AG09309 (cell line): Measurements from ENCODE around the gene CCDC91.

ENCODE experiments used
- DNase-seq: peaks from one replicate; pipeline ENCODE4 v3.0.0-alpha.2; 2010; ENCODE audit warnings: low read depth
- H3K4me3 ChIP-seq: 2 replicates; pipeline ENCODE4 v1.5.1; 2011; ENCODE audit warnings: mild to moderate bottlenecking, low read depth, low read length, moderate library complexity; ENCODE audit not compliant: control insufficient read depth
- TF ChIP-seq, protein P1 (sequence below): IDR thresholded peaks from 2 replicates; pipeline ENCODE4 v1.5.1; 2011; ENCODE audit warnings: mild to moderate bottlenecking, low read depth, low read length, inconsistent platforms; ENCODE audit not compliant: insufficient read depth, control insufficient read depth; ENCODE audit errors: missing control alignments

The CCDC91 gene

DNA sequence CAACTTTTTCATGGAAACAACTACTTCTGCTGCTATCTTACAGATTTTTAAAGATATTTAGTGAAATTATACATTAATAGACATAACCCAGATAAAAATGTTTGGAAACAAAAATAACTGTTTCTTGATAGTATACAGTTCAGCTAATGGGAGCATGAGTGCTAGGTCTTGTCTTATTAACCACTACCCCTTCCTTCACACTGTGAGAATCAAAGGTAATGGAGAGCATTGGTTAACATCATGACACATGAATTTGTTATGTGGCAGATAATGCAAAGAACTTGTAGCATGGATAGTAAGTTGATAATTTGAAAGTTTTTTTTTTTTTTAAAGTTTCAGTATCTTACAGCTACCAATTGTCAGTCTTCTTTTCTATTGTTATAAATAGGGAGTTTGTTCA lies 44.2 kb downstream of the CCDC91 start:
- DNase-seq: no peak
- TF ChIP-seq, protein P1, sequence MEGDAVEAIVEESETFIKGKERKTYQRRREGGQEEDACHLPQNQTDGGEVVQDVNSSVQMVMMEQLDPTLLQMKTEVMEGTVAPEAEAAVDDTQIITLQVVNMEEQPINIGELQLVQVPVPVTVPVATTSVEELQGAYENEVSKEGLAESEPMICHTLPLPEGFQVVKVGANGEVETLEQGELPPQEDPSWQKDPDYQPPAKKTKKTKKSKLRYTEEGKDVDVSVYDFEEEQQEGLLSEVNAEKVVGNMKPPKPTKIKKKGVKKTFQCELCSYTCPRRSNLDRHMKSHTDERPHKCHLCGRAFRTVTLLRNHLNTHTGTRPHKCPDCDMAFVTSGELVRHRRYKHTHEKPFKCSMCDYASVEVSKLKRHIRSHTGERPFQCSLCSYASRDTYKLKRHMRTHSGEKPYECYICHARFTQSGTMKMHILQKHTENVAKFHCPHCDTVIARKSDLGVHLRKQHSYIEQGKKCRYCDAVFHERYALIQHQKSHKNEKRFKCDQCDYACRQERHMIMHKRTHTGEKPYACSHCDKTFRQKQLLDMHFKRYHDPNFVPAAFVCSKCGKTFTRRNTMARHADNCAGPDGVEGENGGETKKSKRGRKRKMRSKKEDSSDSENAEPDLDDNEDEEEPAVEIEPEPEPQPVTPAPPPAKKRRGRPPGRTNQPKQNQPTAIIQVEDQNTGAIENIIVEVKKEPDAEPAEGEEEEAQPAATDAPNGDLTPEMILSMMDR: no peak

DNA sequence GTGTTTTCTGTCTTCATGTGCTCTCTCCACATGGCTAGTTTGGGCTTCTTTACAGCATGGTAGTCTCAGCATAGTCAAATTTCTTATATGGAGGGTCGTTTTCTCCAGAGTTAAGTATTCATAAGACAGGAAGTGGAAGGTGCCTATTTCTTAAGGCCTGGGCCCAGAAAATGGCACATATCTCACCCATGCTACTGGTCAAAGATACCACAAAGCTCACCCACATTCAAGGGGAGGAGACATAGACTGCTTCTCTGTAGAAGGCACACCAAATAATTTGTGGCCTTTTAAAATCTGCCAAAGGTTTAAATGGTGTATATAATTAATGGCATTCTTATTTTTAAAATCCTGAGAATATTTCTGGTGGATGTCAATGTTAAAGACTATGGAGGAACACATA lies 44.8 kb downstream of the CCDC91 start:
- no peak overlapping the region for H3K4me3 ChIP-seq
- no peak for DNase-seq

More for the DNA sequence above, 44.2 kb downstream of the CCDC91 start:
- H3K4me3 ChIP-seq: no peak overlapping the region

DNA sequence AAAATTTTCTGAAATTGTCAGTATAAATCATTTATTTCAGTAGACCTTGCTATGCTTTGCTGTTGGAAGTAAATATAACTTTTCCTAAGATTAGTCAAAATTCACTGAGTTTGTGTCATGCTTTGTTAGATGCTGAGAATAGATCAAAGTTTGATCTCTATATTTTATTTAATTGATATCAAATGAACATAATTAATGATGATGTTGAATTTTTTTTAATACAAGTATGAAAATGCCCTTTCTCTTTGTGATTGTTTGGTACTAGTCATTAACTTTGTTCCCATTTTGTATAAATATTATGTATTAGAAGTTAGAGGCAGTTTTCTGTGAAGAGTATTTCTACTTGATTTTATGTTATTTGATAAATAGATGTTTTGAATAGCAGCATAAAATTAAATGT lies 45.7 kb downstream of the CCDC91 start:
- H3K4me3 ChIP-seq: no peak overlapping the region
- TF ChIP-seq, protein P1: no peak
- DNase-seq: no peak

More for the DNA sequence above, 44.8 kb downstream of the CCDC91 start:
- TF ChIP-seq, protein P1: no peak

DNA sequence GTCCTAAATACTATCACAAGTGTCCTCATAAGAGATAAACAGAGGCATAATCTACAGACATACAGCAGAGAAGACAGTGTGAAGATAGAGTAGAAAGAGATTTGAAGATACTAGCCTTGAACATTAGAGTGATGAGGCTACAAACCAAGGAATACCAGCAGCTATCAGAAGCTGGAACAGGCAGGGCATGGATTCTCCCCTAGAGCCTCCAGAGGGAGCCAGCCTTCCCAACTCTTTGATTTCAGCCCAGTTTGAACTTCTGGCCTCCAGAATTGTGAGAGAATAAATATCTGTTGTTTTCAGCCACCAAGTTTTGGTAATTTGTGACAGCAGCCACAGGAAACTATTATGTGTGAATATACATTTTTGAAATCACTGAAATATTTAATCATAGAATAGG lies 47.2 kb downstream of the CCDC91 start:
- DNase-seq: no peak
- no peak overlapping the region for H3K4me3 ChIP-seq
- TF ChIP-seq, protein P1: peak; percentile 22

DNA sequence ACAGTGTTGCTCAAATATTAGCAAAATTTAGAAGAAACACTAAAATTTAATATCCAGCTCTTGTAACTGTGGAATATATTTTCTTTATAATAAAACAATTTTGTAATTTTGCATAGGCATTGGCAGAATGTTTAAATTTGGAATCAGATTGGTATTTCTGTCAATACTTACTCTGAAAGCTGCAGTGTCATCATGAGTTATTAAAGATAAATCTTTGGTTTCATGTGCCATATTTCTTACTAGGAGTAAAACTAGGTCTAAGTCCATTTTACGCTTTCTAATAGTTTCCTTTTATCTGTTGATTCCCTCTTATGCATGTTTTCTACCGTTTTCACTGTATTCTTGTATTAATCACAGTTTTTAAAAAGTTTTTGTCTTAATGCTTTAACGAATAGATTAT lies 49.7 kb downstream of the CCDC91 start:
- H3K4me3 ChIP-seq: no peak overlapping the region
- TF ChIP-seq, protein P1: no peak
- DNase-seq: no peak

DNA sequence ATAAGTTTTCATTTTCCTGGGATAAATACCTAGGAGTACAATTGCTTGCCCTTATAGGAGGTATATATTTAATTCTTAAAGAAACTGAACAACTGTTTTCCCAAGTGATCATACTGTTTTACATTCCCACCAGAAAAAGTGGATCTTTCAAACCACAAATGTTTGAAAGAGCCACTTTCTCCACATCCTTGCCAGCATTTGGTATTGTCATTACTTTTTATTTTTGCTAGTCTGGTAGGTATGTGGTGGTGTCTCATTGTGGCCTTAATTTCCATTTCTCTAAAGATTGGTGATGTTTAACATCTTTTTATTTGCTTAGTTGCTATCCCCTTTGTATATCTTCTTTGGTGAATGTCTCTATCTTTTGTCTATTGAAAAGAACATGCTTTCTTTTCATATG lies 50.6 kb downstream of the CCDC91 start:
- no peak for DNase-seq
- TF ChIP-seq, protein P1: no peak
- H3K4me3 ChIP-seq: no peak overlapping the region

DNA sequence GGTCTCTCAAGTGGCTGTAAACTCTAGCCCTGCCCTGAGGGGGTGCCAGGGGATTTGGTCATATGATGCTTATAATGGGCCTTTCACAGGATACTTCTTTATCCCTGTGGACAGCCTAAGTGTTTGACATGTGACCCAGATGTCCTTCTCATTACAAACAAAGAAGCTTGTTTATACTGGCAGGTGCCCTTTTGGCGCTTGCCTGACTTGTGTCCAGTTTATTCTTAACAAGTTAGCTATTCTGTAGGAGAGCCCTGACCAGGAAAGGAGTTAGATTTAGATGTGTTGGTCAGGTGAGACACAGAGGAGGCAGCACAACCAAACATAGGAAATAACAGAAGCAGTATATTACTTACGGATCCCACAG lies 51.9 kb downstream of the CCDC91 start:
- TF ChIP-seq, protein P1: no peak
- no peak overlapping the region for H3K4me3 ChIP-seq
- no peak for DNase-seq
